Activated CD8-positive, alpha-beta memory T cell treated with anti-CD3 and anti-CD28 coated beads for 1 hour (primary cell): Measurements from ENCODE around the gene HBA1.
"Not testable (repeated sequence)": the region's sequence is repeated elsewhere in the genome, so short reads cannot be mapped to it uniquely, and the experiment has no call there.

Source experiments
- DNase-seq, 2 donors: peaks; one replicate each; pipeline ENCODE4 v3.0.0-alpha.2; 2020; ENCODE audit warnings: low read depth in 1 of 2; ENCODE audit errors: extremely low read depth in 1 of 2

The HBA1 gene

GRCh38 chr16:194516-194915 lies 18.0 kb downstream of the HBA1 start:
- no peak for DNase-seq

DNA sequence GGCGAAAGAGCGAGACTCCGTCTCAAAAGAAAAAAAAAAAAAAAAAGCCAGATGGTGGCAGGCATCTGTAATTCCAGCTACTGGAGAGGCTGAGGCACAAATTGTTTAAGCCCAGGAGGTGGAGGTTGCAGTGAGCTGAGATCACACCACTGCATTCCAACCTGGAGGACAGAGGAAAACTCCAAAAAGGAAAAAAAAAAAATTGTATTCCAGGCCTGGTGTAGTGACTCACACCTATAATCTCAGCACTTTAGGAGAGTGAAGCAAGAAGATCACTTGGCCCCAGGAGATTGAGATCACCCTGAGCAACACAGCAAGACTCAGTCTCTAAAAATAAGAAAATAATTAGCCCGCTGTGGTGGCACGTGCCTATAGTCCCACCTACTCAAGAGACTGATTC lies 23.9 kb downstream of the HBA1 start:
- DNase-seq, result no peak

DNA sequence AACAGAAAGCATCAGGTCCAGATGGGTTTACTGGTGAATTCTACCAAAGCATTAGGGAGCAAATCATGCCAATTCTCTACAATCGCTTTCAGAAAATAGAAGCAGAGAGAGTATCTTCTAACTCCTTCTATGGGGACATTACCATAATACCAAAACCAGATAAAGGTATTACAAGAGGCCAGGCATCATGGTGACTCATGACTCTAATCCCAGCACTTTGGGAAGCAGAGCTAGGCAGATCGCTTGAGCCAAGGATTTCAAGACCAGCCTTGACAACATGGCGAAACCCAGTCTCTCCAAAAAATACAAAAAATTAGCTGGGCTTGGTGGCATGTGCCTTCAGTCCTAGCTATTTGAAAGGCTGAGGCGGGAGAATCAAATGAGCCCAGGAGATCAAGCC lies 26.8 kb downstream of the HBA1 start:
- DNase-seq, result no peak

GRCh38 chr16:204046-204445 lies 27.6 kb downstream of the HBA1 start:
- DNase-seq, result not testable (repeated sequence)

GRCh38 chr16:209359-209758 lies 32.9 kb downstream of the HBA1 start:
- not testable (repeated sequence) for DNase-seq

GRCh38 chr16:211631-212180 lies 35.2 kb downstream of the HBA1 start:
- DNase-seq, result not testable (repeated sequence)

GRCh38 chr16:212999-213398 lies 36.5 kb downstream of the HBA1 start:
- DNase-seq, result no peak

DNA sequence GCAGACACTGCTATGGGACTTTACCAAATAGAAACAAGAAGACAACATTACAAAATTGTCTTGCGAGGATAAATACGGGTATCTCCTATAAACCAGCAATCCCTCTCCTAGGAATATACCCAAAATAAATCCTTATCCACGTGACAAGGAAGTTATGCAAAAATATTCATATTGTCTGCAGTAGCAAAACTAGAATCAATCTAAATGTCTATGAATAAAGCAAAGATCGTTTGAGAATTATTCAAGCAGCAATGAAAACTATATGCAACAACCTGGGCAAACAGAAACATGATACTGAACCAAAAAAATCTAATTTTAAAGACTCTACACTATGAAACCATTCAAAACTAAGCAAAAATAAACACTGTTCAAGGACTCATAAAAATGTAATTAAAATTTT lies 43.5 kb downstream of the HBA1 start:
- DNase-seq, result no peak
